OCI-LY7 (cell line): ENCODE results near the gene P2RY14.

Source experiments
- EZH2phosphoT487 ChIP-seq: fragments of 200-600 bp; sonication (generic); IDR thresholded peaks from 2 replicates; pipeline ENCODE4 v1.6.1; 2018; ENCODE audit warnings: low read depth, borderline replicate concordance, mild to moderate bottlenecking, mixed run types, antibody characterized with exemption, low read length, moderate library complexity, mixed read lengths
- TF ChIP-seq, protein P1 (sequence below): fragments of 200-600 bp; sonication (generic); conservative IDR thresholded peaks from 2 replicates; pipeline ENCODE4 v1.5.1; 2014; ENCODE audit warnings: mild to moderate bottlenecking, antibody characterized with exemption, low read length, moderate library complexity, mixed read lengths

GRCh38 chr3:151199554-151200438 lies 78.5 kb downstream of the P2RY14 start:
- TF ChIP-seq, protein P1, sequence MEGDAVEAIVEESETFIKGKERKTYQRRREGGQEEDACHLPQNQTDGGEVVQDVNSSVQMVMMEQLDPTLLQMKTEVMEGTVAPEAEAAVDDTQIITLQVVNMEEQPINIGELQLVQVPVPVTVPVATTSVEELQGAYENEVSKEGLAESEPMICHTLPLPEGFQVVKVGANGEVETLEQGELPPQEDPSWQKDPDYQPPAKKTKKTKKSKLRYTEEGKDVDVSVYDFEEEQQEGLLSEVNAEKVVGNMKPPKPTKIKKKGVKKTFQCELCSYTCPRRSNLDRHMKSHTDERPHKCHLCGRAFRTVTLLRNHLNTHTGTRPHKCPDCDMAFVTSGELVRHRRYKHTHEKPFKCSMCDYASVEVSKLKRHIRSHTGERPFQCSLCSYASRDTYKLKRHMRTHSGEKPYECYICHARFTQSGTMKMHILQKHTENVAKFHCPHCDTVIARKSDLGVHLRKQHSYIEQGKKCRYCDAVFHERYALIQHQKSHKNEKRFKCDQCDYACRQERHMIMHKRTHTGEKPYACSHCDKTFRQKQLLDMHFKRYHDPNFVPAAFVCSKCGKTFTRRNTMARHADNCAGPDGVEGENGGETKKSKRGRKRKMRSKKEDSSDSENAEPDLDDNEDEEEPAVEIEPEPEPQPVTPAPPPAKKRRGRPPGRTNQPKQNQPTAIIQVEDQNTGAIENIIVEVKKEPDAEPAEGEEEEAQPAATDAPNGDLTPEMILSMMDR = no peak
- no peak for TF ChIP-seq EZH2phosphoT487
